ENCODE data around the gene PNPLA5.

GRCh38 chr22:43892183-43892894 is 526 bp upstream of the PNPLA5 start:
- TF ChIP-seq CSRNP3 (CRISPR knock-in tag; IDR thresholded peaks at IDR 0.05): no peak
- no peak for TF ChIP-seq PPARA (CRISPR knock-in tag; IDR thresholded peaks at IDR 0.05; ENCODE audit: borderline replicate concordance)
- no peak for TF ChIP-seq OSR1 (CRISPR knock-in tag; IDR thresholded peaks at IDR 0.05)
- no peak for TF ChIP-seq PATZ1 (CRISPR knock-in tag; IDR thresholded peaks at IDR 0.05; ENCODE audit: borderline replicate concordance)
- TF ChIP-seq POU6F1 (CRISPR knock-in tag; IDR thresholded peaks at IDR 0.05; ENCODE audit: borderline replicate concordance, low read depth): no peak
- no peak for TF ChIP-seq CSDC2 (CRISPR knock-in tag; IDR thresholded peaks at IDR 0.05)
- TF ChIP-seq ARNTL (CRISPR knock-in tag; IDR thresholded peaks at IDR 0.05; ENCODE audit: borderline replicate concordance, low read depth): no peak
- no peak for TF ChIP-seq GLIS3 (CRISPR knock-in tag; IDR thresholded peaks at IDR 0.05)
- TF ChIP-seq ZNF8 (CRISPR knock-in tag; IDR thresholded peaks at IDR 0.05): no peak

Data from SK-N-SH treated with all-trans-retinoic acid at 6 μM for 48 hours (cell line).